Cortex of kidney (tissue), 1 donor: ENCODE data around the gene GCH1.

Experiments used
- DNase-seq: peaks from one replicate; lab custom pipeline; 2025; lab: John Stamatoyannopoulos, UW

The GCH1 gene

GRCh38 chr14:54797986-54798385 lies 104.6 kb downstream of the GCH1 start:
- no peak for DNase-seq

GRCh38 chr14:54797556-54797955 lies 105.1 kb downstream of the GCH1 start:
- no peak for DNase-seq

DNA sequence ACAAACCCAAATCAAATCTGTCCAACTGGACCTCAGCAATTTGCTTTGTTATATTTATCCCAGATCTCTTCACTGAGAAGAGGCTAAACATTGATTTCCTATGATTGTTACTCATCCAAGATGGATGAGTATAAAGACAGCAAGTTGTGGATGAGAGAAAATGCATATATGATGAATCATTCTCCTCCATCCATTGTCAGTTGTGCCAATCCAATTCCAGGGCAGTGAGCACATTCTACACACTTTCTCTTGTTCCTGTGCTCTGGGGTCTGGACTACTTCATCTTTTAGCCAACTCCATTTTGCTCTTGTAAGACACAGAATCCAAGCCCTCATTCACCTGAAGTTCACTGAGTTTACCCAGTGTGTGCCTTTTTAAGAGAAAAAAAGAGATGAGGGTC lies 105.7 kb downstream of the GCH1 start:
- no peak for DNase-seq

GRCh38 chr14:54794796-54795195 lies 107.8 kb downstream of the GCH1 start:
- DNase-seq, result no peak

- no peak for DNase-seq
Measured at GRCh38 chr14:54794159-54794558, 108.5 kb downstream of the GCH1 start.

- DNase-seq, result no peak
Measured at GRCh38 chr14:54792288-54792687, 110.3 kb downstream of the GCH1 start.
